HPDE6-E6E7 (cell line): ENCODE measurements around the gene PCK2.

ENCODE experiments used
- DNase-seq: peaks from one replicate; pipeline ENCODE4 v3.0.0; 2011; ENCODE audit warnings: missing footprints; ENCODE audit errors: extremely low spot score

PCK2 gene

GRCh38 chr14:24136684-24137528 lies 42.8 kb downstream of the PCK2 start:
- no peak for DNase-seq

GRCh38 chr14:24137529-24138395 lies 43.7 kb downstream of the PCK2 start:
- DNase-seq, result no peak

GRCh38 chr14:24138396-24139271 lies 44.5 kb downstream of the PCK2 start:
- DNase-seq, result no peak

GRCh38 chr14:24139272-24139934 lies 45.3 kb downstream of the PCK2 start:
- DNase-seq, result no peak

- DNase-seq, result peak; percentile 95
Measured at GRCh38 chr14:24141097-24141880, 47.2 kb downstream of the PCK2 start, which contains the start of gene EMC9. EMC9 (minus strand) TSS chr14:24141591; CDS start chr14:24141304, 287 bp downstream.

- DNase-seq, result no peak
Measured at GRCh38 chr14:24143511-24143910, 49.4 kb downstream of the PCK2 start.

GRCh38 chr14:24144451-24144850 lies 50.3 kb downstream of the PCK2 start:
- DNase-seq, result no peak

- DNase-seq, result no peak
Measured at GRCh38 chr14:24145219-24145618, 51.1 kb downstream of the PCK2 start.

GRCh38 chr14:24145690-24146452 lies 51.8 kb downstream of the PCK2 start:
- DNase-seq, result no peak

- DNase-seq, result peak; percentile 98
Measured at GRCh38 chr14:24146453-24146977, 52.4 kb downstream of the PCK2 start, which contains the start of gene PSME2. PSME2 (minus strand) TSS chr14:24146610; CDS start chr14:24146581, 29 bp downstream.

- DNase-seq, result peak; percentile 94
Measured at GRCh38 chr14:24146978-24147760, 53.1 kb downstream of the PCK2 start, which contains the start of gene RNF31. RNF31 (plus strand) TSS chr14:24147498; CDS start chr14:24147699, 201 bp downstream.

- no peak for DNase-seq
Measured at GRCh38 chr14:24147761-24148428, 53.8 kb downstream of the PCK2 start.

- no peak for DNase-seq
Measured at GRCh38 chr14:24149302-24149969, 55.3 kb downstream of the PCK2 start.

- DNase-seq, result no peak
Measured at GRCh38 chr14:24150061-24150460, 56.0 kb downstream of the PCK2 start.

GRCh38 chr14:24150567-24150966 lies 56.5 kb downstream of the PCK2 start:
- DNase-seq, result no peak

- DNase-seq, result no peak
Measured at GRCh38 chr14:24150993-24151392, 56.9 kb downstream of the PCK2 start.
